Effector memory CD8-positive, alpha-beta T cell (primary cell): ENCODE results near the gene SIDT1.

ENCODE experiments used
- ATAC-seq: fragments of 150-1000 bp; cut with Tn5 transposase; replicated peaks from 2 replicates; pipeline ENCODE4 v1.10.0; 2021; ENCODE audit warnings: mild to moderate bottlenecking, moderate library complexity
- DNase-seq, 3 experiments: peaks; one replicate each; pipeline ENCODE4 v3.0.0; 2021
- H3K27ac Mint-ChIP-seq, 2 donors: one replicate each; pipeline ENCODE4 v1.8.0; 2022; ENCODE audit warnings: mild to moderate bottlenecking in 2 of 2, mixed read lengths in 2 of 2, moderate library complexity in 2 of 2
- H3K27me3 Mint-ChIP-seq, 2 donors: one replicate each; pipeline ENCODE4 v1.8.0; 2022; ENCODE audit warnings: mixed read lengths in 2 of 2
- H3K36me3 Mint-ChIP-seq: one replicate; pipeline ENCODE4 v1.8.0; 2022; ENCODE audit warnings: mild to moderate bottlenecking, moderate library complexity, mixed read lengths; ENCODE audit not compliant: insufficient read depth
- H3K4me1 Mint-ChIP-seq, 2 donors: one replicate each; pipeline ENCODE4 v1.8.0; 2022; ENCODE audit warnings: low read depth in 2 of 2, mixed read lengths in 2 of 2
- H3K4me3 Mint-ChIP-seq, 2 donors: one replicate each; pipeline ENCODE4 v1.8.0; 2022; ENCODE audit warnings: mild to moderate bottlenecking in 2 of 2, mixed read lengths in 2 of 2, moderate library complexity in 2 of 2
- H3K9me3 Mint-ChIP-seq, 2 donors: one replicate each; pipeline ENCODE4 v1.8.0; 2022; ENCODE audit warnings: mixed read lengths in 2 of 2

Gene SIDT1

DNA sequence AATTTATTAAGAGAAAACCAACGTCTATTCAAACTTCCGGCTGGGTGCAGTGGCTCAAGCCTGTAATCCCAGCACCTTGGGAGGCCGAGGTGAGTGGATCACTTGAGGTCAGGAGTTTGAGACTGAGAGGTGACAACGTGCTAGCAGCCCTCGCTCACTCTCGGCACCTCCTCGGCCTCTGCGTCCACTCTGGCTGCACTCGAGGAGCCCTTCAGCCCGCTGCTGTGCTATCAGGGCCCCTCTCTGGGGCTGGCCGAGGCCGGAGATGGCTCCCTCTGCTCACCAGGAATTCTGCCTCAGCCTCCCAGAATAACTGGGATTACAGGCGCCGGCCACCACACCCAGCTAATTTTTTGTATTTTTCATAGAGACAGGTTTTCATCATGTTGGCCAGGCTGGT is 105.4 kb downstream of the SIDT1 start:
- Mint-ChIP-seq H3K36me3 (no peaks in the 10 kb centered on the region), H3K27ac (no peak overlapping the region), H3K9me3 (no peaks in the 10 kb centered on the region), H3K4me1 (no peaks in the 10 kb centered on the region), H3K27me3 (no peaks in the 10 kb centered on the region), H3K4me3 (no peak overlapping the region)
- DNase-seq (no peak), ATAC-seq (no peak)

DNA sequence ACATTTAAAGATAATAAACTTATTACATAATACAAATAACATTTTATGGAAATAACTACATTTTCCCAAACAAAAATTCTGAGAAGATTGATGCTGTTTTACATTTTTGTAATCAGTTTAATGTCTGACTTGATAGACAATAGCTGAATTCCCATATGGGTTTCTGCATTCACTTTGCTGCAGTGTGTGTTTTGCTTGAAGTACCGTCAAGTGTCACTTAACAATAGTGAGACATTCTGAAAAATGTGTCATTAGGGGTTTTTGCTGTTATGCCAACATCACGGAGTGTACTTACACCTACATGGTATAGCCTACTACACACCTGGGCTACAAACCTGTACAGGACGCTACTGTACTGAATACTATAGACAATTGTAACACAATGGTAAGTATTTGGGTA is 106.6 kb downstream of the SIDT1 start:
- no peak overlapping the region for H3K27ac Mint-ChIP-seq

DNA sequence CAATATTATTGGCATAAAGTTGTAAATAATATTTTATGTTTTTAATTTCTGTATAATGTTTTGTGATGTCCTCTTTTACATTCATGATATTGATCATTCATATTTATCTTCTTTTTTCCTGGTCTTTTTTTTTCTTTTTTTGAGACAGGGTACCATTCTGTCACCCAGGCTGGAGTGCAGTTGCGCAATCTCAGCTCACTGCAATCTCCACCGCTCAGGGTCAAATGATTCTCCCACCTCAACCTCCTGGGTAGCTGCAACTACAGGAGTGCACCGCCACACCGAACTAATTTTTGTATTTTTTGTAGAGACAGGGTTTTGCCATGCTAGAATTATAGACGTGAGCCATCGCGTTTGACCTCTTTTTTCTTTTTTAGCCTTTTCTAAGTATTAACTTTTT is 111.2 kb downstream of the SIDT1 start:
- DNase-seq: no peak
- no peaks in the 10 kb centered on the region for H3K4me1 Mint-ChIP-seq
- no peaks in the 10 kb centered on the region for H3K27me3 Mint-ChIP-seq
- no peak overlapping the region for H3K4me3 Mint-ChIP-seq
- peaks cover 0 to 13% of the 10 kb centered on the region in 2 donors for H3K9me3 Mint-ChIP-seq
- H3K36me3 Mint-ChIP-seq: peaks cover 5% of the 10 kb centered on the region
- no peak for ATAC-seq
- no peak overlapping the region for H3K27ac Mint-ChIP-seq

More for the DNA sequence above, 106.6 kb downstream of the SIDT1 start:
- peaks cover 0 to 2% of the 10 kb centered on the region in 2 donors for H3K9me3 Mint-ChIP-seq
- no peak for DNase-seq
- no peaks in the 10 kb centered on the region for H3K4me1 Mint-ChIP-seq
- H3K36me3 Mint-ChIP-seq: no peaks in the 10 kb centered on the region
- H3K4me3 Mint-ChIP-seq: no peak overlapping the region
- no peaks in the 10 kb centered on the region for H3K27me3 Mint-ChIP-seq
- no peak for ATAC-seq

DNA sequence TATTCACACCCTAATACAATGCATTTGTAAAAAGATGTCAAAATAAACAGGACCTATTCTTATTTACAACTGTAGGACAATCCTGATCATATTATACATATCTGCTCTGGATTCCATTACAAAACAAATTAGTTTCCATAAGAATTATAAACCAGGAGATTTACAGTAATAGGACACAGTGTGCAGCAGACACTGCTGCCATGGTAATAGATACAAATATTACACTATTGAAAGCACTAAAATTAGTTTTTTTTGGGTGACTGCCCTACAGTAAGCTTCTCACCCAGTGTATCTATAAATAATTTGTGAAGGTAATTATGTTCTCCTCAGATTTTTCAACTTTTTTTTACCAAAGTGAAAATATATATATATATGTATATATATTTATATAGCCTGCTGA is 116.2 kb downstream of the SIDT1 start:
- DNase-seq: no peak
- no peak for ATAC-seq
- peaks cover 0 to 13% of the 10 kb centered on the region in 2 donors for H3K9me3 Mint-ChIP-seq
- H3K4me3 Mint-ChIP-seq: no peak overlapping the region
- peaks cover 14% of the 10 kb centered on the region for H3K36me3 Mint-ChIP-seq
- H3K4me1 Mint-ChIP-seq: no peaks in the 10 kb centered on the region
- no peaks in the 10 kb centered on the region for H3K27me3 Mint-ChIP-seq
- H3K27ac Mint-ChIP-seq: no peak overlapping the region

DNA sequence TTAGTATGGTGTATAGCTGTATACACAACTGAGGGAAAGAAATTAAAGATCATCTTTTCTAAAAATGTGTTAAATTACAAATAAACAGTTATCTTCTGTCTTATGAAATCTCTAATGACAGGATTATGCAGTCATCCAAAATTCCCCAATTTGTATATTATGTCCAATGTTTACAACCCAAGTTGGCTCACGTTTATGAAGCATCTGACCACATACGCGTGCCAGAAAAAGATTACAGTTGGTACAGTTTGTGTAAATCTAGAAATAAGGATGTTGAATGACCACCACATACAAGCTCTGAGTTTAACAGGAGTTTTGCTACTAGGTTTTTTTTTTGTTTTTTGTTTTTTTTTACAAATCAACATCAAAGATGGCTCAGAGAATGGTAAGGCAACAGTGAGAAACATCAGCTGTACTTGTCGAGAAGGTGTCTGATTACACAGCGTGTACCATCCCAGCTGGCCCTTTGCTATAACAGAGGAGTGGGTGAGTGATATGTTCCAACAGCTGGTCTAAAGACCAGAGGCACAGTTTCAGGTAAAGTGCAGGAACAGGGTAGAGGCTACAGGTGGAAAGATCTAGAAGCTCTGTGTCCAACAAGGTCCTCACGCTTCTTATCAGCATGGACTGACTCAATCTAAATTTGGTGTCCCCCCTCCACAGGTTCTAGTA is 117.0 kb downstream of the SIDT1 start:
- Mint-ChIP-seq H3K27ac (no peak overlapping the region), H3K4me1 (no peaks in the 10 kb centered on the region), H3K36me3 (peaks cover 15% of the 10 kb centered on the region), H3K4me3 (no peak overlapping the region), H3K9me3 (peaks cover 0 to 7% of the 10 kb centered on the region in 2 donors), H3K27me3 (no peaks in the 10 kb centered on the region)
- ATAC-seq (no peak), DNase-seq (no peak)

DNA sequence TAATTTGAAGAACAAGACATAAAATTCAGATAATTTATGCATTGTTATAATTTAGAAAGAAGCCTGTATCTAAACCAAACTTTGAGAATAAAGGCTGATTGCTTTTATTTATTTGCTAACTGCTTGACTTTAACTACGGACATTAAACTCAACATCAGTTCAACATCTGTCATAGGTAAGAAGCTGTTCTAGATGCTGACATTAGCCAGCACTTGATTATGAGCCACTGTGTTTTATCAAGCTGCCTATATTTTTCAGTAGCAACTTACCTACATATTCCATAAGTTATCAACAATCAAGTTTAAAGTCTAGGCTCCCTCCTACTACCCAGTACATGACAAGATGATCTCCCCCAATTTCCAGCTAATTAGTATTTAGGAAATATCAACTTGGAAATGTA is 122.0 kb downstream of the SIDT1 start:
- no peak overlapping the region for H3K4me3 Mint-ChIP-seq
- H3K36me3 Mint-ChIP-seq: peaks cover 19% of the 10 kb centered on the region
- H3K4me1 Mint-ChIP-seq: peaks cover 0 to 3% of the 10 kb centered on the region in 2 donors

DNA sequence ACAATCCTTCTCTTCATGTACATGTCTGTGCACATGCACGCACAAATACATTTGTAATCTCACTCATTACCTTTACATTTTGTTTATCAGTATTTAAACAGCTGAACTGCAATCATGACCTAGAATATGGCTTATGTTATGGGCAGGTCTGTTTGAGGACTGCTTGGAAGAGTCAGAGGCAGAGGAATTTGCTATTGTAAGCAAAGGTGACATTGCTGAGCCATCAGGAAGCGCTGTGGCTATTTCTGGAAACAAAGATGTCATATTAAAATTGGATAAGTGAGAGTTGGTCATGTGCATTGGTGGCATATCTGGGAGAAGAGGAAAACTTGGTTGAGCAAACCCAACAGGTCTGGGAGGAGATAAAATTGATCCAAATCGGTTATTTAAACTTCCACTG is 122.5 kb downstream of the SIDT1 start:
- no peak for ATAC-seq
- Mint-ChIP-seq H3K9me3 (peaks cover 0 to 9% of the 10 kb centered on the region in 2 donors), H3K4me3 (no peak overlapping the region), H3K27ac (peak overlapping the region in 1 of 2 donors; percentile 45), H3K27me3 (no peaks in the 10 kb centered on the region), H3K4me1 (peaks cover 2 to 3% of the 10 kb centered on the region in 2 donors), H3K36me3 (peaks cover 24% of the 10 kb centered on the region)
- no peak for DNase-seq

More for the DNA sequence above, 122.0 kb downstream of the SIDT1 start:
- ATAC-seq (no peak), DNase-seq (no peak)
- H3K27me3 Mint-ChIP-seq: no peaks in the 10 kb centered on the region
- peaks cover 0 to 9% of the 10 kb centered on the region in 2 donors for H3K9me3 Mint-ChIP-seq
- no peak overlapping the region for H3K27ac Mint-ChIP-seq

DNA sequence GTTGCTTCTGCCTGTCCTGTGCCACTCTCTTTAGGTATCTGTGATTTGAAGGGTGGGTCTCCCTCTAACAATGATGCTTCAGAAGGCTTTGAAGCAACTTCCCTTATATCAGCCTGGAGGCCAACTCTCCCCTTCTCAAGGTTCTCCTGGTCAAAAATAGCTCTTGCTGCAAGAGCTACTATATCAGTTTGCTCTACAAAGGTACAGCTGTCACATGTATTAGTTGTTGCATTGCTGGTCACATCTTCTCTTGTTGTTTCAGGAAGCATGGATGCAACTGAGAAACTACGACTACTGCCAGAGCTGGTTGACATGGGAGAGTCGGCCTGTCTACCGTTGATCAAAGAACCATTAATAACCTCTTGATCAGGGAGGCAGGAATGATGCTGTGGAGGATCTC is 125.8 kb downstream of the SIDT1 start:
- H3K4me1 Mint-ChIP-seq: peaks cover 2 to 3% of the 10 kb centered on the region in 2 donors
- peaks cover 50% of the 10 kb centered on the region for H3K36me3 Mint-ChIP-seq
- DNase-seq (no peak), ATAC-seq (no peak)
- peaks cover 0 to 9% of the 10 kb centered on the region in 2 donors for H3K9me3 Mint-ChIP-seq
- H3K4me3 Mint-ChIP-seq: no peak overlapping the region
- H3K27ac Mint-ChIP-seq: no peak overlapping the region
- no peaks in the 10 kb centered on the region for H3K27me3 Mint-ChIP-seq

DNA sequence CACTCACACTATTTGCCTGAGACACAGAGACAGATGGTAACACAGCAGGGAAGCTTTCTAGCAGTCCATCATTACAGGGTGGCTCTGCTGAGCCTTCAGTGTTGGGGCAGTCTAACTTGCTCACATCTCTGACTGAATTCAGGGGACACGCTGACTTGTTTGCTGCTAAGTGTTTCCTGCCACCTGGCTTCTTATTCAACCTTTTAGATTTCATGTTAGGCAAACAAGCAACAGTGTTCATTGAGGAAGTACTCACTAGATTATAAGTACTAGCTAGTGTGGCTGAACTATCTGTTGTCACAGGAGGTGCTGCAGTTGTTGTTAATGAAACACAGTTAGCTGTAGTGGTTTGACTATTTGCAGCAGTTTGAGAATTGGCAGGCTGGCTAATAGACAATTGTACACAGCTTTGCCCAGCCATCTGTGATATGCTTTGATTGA is 126.8 kb downstream of the SIDT1 start:
- H3K36me3 Mint-ChIP-seq: peaks cover 55% of the 10 kb centered on the region
- peaks cover 2 to 3% of the 10 kb centered on the region in 2 donors for H3K4me1 Mint-ChIP-seq
- H3K4me3 Mint-ChIP-seq: peak overlapping the region in 1 of 2 donors; percentile 3
- peaks cover 0 to 9% of the 10 kb centered on the region in 2 donors for H3K9me3 Mint-ChIP-seq
- no peaks in the 10 kb centered on the region for H3K27me3 Mint-ChIP-seq
- no peak overlapping the region for H3K27ac Mint-ChIP-seq
- ATAC-seq (peak; percentile 19), DNase-seq (no peak)

DNA sequence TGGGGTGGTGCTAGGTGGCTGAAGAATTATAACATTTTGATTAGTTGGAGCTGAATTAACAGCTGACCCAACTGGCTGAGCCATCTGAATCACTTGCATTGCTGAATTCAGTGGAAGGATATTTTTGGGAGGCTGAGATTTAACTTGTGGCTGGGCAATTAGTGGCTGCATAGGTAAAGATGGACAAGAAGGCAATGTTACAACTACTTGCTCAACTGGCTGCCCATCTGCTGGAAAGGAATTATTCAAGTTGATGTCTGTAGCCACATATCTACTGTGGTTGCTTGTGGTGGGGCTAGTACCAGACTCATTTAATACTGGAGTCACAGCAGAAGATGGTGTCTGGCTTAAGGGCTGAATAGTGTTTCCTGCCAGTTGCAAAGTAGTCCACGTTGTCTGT is 127.6 kb downstream of the SIDT1 start:
- Mint-ChIP-seq H3K4me3 (no peak overlapping the region), H3K36me3 (peaks cover 61% of the 10 kb centered on the region), H3K9me3 (peaks cover 0 to 9% of the 10 kb centered on the region in 2 donors), H3K4me1 (peaks cover 5 to 6% of the 10 kb centered on the region in 2 donors), H3K27ac (no peak overlapping the region), H3K27me3 (no peaks in the 10 kb centered on the region)
- DNase-seq (no peak), ATAC-seq (no peak)

DNA sequence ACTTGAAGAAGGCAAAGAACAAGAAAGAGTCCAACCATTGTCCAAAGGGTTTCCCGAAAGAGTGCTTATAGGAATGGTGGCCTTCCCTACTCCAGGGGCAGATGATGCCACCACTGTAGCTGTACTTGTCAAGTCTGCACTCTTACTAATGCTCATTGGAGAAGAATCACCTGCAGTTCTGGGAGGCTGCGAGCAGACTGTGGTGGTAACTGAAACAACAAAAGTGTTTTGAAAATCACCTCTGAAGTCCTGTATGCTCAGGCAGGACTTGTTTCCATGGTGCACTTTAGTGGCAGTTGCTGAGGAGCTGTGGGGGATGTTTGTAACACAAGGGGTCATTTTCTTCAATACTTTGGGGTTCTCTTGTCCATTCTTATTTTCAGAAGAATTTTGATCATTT is 128.1 kb downstream of the SIDT1 start:
- Mint-ChIP-seq H3K36me3 (peaks cover 66% of the 10 kb centered on the region), H3K27ac (no peak overlapping the region), H3K27me3 (no peaks in the 10 kb centered on the region), H3K4me1 (peaks cover 6 to 8% of the 10 kb centered on the region in 2 donors), H3K4me3 (no peak overlapping the region), H3K9me3 (peaks cover 0 to 9% of the 10 kb centered on the region in 2 donors)
- no peak for ATAC-seq
- DNase-seq: no peak

DNA sequence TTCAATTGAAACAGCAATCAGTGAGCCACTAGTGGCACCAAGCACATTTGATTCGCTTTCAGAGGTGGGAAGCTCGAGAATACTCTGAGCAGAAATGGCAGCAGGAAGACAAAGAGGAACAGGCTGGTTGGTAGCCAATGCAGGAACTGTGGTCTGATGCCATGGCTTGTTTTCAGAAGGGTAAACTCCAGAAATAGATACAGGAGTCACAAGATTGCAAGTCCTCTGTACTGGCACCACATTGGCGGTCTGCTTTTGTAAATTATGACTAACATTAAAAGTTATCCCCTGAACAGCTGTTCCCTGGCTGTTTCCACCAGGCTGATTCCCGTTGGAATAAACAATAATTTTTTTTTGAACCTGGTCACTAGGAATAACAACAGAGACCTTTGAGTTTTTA is 128.5 kb downstream of the SIDT1 start:
- Mint-ChIP-seq H3K36me3 (peaks cover 70% of the 10 kb centered on the region), H3K9me3 (peaks cover 0 to 9% of the 10 kb centered on the region in 2 donors), H3K4me1 (peaks cover 6 to 8% of the 10 kb centered on the region in 2 donors), H3K27me3 (no peaks in the 10 kb centered on the region), H3K27ac (no peak overlapping the region), H3K4me3 (no peak overlapping the region)
- no peak for ATAC-seq
- no peak for DNase-seq

DNA sequence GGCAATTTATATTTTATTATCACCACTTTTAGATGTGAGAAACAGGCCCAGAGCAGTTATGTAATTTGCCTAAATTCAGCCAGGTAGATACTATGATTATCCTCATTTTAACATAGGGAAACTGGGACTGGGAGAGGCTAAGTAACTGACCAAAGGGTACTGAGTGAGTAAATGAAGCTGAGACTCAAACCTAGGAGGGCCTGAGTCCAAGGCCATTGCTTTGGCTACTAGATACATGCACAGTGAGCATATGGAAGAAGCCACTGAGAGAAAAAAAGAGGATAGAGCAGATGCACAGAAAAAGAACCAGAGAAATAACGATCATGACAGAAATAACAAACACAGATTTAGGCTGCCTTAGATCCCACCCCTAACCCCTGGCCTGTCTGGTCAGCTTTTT is 130.5 kb downstream of the SIDT1 start:
- ATAC-seq (no peak), DNase-seq (no peak)
- H3K9me3 Mint-ChIP-seq: no peaks in the 10 kb centered on the region
- H3K4me1 Mint-ChIP-seq: peaks cover 5 to 9% of the 10 kb centered on the region in 2 donors
- no peak overlapping the region for H3K27ac Mint-ChIP-seq
- H3K27me3 Mint-ChIP-seq: no peaks in the 10 kb centered on the region
- H3K4me3 Mint-ChIP-seq: no peak overlapping the region
- peaks cover 78% of the 10 kb centered on the region for H3K36me3 Mint-ChIP-seq

DNA sequence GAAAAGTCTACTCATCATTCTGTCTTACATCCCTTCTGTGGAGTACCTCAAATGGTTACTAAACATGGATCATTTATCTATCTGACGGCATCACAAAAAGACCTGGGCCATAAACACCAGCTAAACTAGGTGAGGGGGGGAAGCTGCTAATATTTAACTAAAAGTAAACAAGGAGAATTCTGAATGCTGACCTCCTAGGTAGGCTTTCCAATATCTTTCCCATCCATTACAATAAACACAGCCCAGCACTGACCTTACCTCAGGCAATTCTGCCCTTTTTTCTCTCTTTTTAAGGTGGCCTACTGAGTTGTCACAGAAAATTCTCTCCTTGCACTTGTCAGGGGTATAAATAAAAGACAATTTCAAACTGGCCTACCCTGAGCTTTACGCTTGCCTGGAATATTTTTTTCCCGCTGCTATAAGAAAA is 131.0 kb downstream of the SIDT1 start:
- H3K27ac Mint-ChIP-seq: no peak overlapping the region
- no peak overlapping the region for H3K4me3 Mint-ChIP-seq
- no peak for ATAC-seq
- peaks cover 6 to 10% of the 10 kb centered on the region in 2 donors for H3K4me1 Mint-ChIP-seq
- H3K9me3 Mint-ChIP-seq: no peaks in the 10 kb centered on the region
- no peak for DNase-seq
- no peaks in the 10 kb centered on the region for H3K27me3 Mint-ChIP-seq
- peaks cover 78% of the 10 kb centered on the region for H3K36me3 Mint-ChIP-seq
